Uterus (tissue), 2 donors: ENCODE data around the gene LYPD6B.

ENCODE experiments used
- POLR2A ChIP-seq, 2 donors: fragments of 450-650 bp; IDR thresholded peaks; one replicate each; pipeline ENCODE4 v1.6.1; 2016; ENCODE audit warnings: antibody characterized with exemption in 2 of 2, mild to moderate bottlenecking in 1 of 2, moderate library complexity in 1 of 2
- TF ChIP-seq, protein P1 (sequence below), 4 experiments: fragments of 200-600 bp in 2 of 4; fragments of 450-650 bp in 2 of 4; sonication (generic) in 2 of 4; IDR thresholded peaks; one replicate each; pipeline ENCODE4 v1.5.1; 2016 to 2019; ENCODE audit warnings: antibody characterized with exemption in 4 of 4, mild to moderate bottlenecking in 2 of 4, moderate library complexity in 1 of 4

DNA sequence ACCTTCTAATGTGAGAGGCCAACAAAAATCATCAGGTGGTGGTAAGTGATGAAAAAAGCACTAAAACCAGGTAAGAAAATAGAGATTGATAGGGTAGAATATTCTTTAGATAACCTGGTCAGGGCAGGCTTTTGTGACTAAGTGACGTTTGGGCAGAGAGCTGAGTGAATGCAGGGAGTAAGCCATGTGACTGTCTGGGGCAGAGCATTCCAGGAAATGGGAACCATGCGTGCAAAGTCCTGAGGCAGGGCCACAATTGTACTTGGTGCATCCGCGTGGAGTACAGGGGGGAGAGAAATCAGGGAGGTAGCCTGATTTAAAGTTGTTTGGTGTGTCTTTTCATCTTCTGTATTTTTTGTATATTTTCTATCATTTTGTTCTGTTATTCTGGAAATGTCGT is 102.5 kb downstream of the LYPD6B start:
- TF ChIP-seq, protein P1, sequence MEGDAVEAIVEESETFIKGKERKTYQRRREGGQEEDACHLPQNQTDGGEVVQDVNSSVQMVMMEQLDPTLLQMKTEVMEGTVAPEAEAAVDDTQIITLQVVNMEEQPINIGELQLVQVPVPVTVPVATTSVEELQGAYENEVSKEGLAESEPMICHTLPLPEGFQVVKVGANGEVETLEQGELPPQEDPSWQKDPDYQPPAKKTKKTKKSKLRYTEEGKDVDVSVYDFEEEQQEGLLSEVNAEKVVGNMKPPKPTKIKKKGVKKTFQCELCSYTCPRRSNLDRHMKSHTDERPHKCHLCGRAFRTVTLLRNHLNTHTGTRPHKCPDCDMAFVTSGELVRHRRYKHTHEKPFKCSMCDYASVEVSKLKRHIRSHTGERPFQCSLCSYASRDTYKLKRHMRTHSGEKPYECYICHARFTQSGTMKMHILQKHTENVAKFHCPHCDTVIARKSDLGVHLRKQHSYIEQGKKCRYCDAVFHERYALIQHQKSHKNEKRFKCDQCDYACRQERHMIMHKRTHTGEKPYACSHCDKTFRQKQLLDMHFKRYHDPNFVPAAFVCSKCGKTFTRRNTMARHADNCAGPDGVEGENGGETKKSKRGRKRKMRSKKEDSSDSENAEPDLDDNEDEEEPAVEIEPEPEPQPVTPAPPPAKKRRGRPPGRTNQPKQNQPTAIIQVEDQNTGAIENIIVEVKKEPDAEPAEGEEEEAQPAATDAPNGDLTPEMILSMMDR (IDR thresholded peaks at IDR 0.05), result no peak
- TF ChIP-seq POLR2A (IDR thresholded peaks at IDR 0.05), result no peak
